HG03139 (cell line): ENCODE measurements around the gene GADL1.

Source experiments
- ATAC-seq: cut with Tn5 transposase; IDR thresholded peaks from one replicate; pipeline ENCODE4 v1.9.1; 2021; ENCODE audit not compliant: unreplicated experiment

The GADL1 gene

DNA sequence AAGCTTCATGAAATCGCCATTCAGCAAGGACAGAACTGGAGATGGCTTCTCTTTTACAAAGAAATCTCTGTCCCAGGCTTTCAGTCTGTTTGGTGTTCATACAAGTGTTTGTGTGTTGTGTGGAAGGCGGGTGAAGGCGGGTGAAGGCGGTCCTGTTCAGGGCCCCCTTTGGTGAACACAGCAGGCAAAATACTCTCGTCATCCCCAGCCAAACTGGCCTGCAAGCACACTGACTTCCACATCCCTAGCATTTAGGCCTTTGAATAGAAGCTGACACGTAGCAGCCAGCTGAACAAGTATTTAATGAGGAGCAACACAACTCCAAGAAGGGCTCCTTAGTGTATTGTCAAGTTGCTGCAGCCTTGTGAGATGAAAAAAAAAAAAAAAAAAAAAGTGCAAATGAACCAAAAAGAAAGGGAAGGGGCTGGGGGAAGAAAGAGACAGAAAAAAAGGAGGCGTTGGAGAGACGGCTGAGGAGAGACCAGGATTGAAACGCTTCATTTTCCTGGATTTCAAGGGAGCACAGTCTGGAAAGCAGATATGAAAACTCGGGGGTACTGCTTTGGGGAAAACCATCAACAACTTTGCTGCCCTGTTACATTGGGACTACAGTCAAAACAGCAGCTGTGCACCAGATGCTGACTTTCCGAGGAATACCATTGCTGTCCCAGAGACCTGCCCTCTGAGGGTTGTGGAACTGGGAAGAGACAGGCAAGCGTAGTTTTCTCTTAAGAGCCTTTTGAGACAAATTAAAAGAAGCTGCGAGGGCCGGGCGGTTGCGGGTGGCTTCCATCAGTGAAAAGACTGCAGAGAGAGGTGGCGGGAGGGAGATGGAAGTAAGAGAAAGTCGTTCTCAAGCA is 213.4 kb downstream of the GADL1 start:
- ATAC-seq = no peak

DNA sequence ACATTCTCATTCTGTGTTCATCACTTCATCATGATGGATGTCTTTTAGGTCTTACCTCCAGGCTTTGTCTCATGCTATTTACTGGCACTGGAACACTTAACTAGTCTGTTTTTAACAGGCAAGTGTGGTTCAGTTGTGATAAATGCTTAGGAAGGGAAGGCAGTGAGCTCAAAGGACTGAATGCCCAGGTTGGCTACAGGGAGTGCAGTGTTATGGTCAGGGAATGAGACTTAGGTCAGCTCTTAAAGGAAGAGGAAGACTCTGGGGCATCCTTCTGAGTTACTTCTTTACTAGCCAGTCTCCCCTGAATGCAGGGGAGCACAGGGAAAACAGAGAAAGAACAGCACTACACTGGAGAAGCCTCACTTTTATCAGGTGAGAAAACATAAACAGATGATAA is 215.4 kb downstream of the GADL1 start:
- no peak for ATAC-seq

DNA sequence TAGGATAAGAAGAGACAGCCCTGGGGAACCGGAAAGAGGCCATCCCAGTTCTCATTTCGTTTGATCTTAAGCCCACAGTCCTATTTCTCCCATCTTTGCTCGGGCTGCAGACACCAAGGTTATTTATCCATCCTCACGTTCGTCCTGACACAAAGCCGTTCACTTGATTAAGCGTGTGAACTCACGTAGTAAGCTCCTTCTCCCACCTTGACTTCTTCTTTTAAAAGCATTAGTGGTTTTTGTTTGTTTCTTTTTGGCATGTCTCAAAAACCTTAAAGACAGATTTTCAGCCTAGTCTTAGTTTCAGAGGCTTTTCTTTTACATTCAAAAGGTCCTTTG is 217.1 kb downstream of the GADL1 start:
- ATAC-seq = no peak

DNA sequence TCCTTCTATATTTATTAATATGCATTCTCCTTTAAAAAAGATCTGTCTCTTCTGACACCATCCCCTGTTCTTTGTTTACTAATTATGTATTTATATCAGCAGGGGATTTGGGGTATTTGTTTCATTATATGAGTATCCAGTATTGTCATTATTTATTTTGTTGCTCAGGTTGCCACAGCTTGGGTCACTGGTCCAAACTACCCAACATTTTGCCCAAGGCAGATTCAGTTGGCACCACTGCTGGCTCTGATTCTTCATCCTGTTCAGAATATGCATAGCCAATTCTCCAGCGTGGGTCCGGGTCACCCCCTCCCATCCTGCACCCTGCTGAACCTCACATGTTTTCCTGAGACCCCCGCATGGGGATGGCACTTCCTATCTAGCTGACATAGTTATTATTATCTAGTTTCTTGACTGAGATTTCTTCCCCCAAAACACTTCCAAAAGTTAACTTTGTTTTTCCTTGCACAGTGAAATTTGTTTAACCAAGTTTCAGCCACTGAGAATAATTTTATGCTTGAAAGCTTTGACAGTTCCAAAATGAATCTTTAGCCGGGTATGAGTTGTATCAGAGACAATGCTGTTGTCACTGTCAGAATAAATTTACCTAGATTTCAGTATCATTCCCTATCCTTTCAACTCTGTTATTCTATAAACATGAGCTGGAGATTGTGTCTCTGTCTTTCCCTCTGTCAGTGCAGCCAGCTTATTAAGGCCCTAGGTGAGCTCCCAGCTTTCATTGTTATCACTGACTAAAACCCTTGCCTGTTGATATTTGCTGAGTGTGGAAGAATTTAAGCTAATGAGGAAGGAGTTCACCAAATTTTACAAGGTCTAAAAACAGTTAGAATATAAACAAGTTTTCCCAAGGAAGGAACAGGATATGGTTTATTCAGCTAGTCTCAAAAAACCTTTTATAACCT is 217.8 kb downstream of the GADL1 start:
- no peak for ATAC-seq
